PC-9 (cell line): ENCODE measurements around the gene NKAIN2. TPM values are rescaled to one million over a fixed set of nuclear protein-coding genes. Genes with fewer than 3 reads are reported as not detected.

Experiments used
- BruUV-seq: library from RNA; stranded (reverse); fragments of 400-500 nt; replicated peaks from 2 replicates; lab custom pipeline; 2021; lab: Mats Ljungman, UMichigan
- CTCF ChIA-PET: fragments of 300-600 bp; sonication (Branson Sonifier 250); formaldehyde crosslinking; loops from one replicate; lab custom pipeline; 2022; ENCODE audit warnings: antibody characterized with exemption; lab: Charles Lee
- POLR2A ChIA-PET: fragments of 300-600 bp; sonication (Branson Sonifier 250); formaldehyde crosslinking; loops from one replicate; lab custom pipeline; 2022; ENCODE audit warnings: antibody characterized with exemption; ENCODE audit not compliant: unreplicated experiment; lab: Charles Lee
- DNase-seq, 2 experiments: peaks; one replicate each; pipeline versions ENCODE4 v3.0.0 to v3.0.0-alpha.2; 2015 to 2022; ENCODE audit warnings: mixed read lengths in 1 of 2
- H2AFZ ChIP-seq: fragments of 200-600 bp; sonication (generic); 2 replicates; pipeline ENCODE4 v1.8.1; 2017; ENCODE audit warnings: antibody characterized with exemption
- H3F3A ChIP-seq: fragments of 200-600 bp; sonication (generic); 2 replicates; pipeline ENCODE4 v1.8.1; 2017; ENCODE audit warnings: antibody characterized with exemption, mild to moderate bottlenecking, low read depth; ENCODE audit not compliant: insufficient read depth
- H3K27ac ChIP-seq: fragments of 200-600 bp; sonication (generic); 2 replicates; pipeline ENCODE4 v1.6.1; 2016; ENCODE audit warnings: mixed run types
- H3K27me3 ChIP-seq: fragments of 200-600 bp; sonication (generic); 2 replicates; pipeline ENCODE4 v1.6.1; 2016; ENCODE audit warnings: low read depth, mixed run types; ENCODE audit not compliant: insufficient read depth
- H3K36me3 ChIP-seq: fragments of 200-600 bp; sonication (generic); 2 replicates; pipeline ENCODE4 v1.6.1; 2016; ENCODE audit warnings: low read depth, mixed run types
- H3K4me1 ChIP-seq: fragments of 200-600 bp; sonication (generic); replicated peaks from 2 replicates; pipeline ENCODE4 v1.6.1; 2016; ENCODE audit warnings: mixed run types; ENCODE audit not compliant: insufficient read depth
- H3K4me2 ChIP-seq: fragments of 200-600 bp; sonication (generic); 2 replicates; pipeline ENCODE4 v1.6.1; 2017; ENCODE audit warnings: mixed run types
- H3K4me3 ChIP-seq: fragments of 200-600 bp; sonication (generic); 2 replicates; pipeline ENCODE4 v1.6.1; 2016; ENCODE audit warnings: mixed run types
- H3K79me2 ChIP-seq: fragments of 200-600 bp; sonication (generic); 2 replicates; pipeline ENCODE4 v1.6.1; 2017; ENCODE audit warnings: low read depth, mixed run types
- H3K9me2 ChIP-seq: fragments of 200-600 bp; sonication (generic); 2 replicates; pipeline ENCODE4 v1.8.1; 2017; ENCODE audit warnings: mild to moderate bottlenecking; ENCODE audit not compliant: insufficient read depth
- H3K9me3 ChIP-seq: fragments of 200-600 bp; sonication (generic); 2 replicates; pipeline ENCODE4 v1.8.1; 2016; ENCODE audit warnings: low read depth; ENCODE audit not compliant: insufficient read depth
- H4K20me1 ChIP-seq: fragments of 200-600 bp; sonication (generic); 2 replicates; pipeline ENCODE4 v1.8.1; 2017; ENCODE audit not compliant: insufficient read depth
- EZH2 ChIP-seq: fragments of 200-600 bp; sonication (generic); IDR thresholded peaks from 2 replicates; pipeline ENCODE4 v1.8.0; 2017; ENCODE audit warnings: antibody characterized with exemption, low read depth
- intact Hi-C: fragments of 100-400 bp; cut with micrococcal nuclease; formaldehyde crosslinking; loops from one replicate; pipeline ENCODE4 v1.10.0; 2022; ENCODE audit not compliant: unreplicated experiment
- total RNA-seq: library from RNA; stranded (reverse); gene quantifications from 2 replicates; pipeline ENCODE4 v1.2.3, GENCODE V29; 2021
- TF ChIP-seq, protein P1 (sequence below): fragments of 200-600 bp; sonication (generic); conservative IDR thresholded peaks from 2 replicates; pipeline ENCODE4 v1.6.1; 2017; ENCODE audit warnings: mixed run types, antibody characterized with exemption, mild to moderate bottlenecking, moderate library complexity

NKAIN2 gene
- total RNA-seq, 1 experiment from 2014 or later = not detected

DNA sequence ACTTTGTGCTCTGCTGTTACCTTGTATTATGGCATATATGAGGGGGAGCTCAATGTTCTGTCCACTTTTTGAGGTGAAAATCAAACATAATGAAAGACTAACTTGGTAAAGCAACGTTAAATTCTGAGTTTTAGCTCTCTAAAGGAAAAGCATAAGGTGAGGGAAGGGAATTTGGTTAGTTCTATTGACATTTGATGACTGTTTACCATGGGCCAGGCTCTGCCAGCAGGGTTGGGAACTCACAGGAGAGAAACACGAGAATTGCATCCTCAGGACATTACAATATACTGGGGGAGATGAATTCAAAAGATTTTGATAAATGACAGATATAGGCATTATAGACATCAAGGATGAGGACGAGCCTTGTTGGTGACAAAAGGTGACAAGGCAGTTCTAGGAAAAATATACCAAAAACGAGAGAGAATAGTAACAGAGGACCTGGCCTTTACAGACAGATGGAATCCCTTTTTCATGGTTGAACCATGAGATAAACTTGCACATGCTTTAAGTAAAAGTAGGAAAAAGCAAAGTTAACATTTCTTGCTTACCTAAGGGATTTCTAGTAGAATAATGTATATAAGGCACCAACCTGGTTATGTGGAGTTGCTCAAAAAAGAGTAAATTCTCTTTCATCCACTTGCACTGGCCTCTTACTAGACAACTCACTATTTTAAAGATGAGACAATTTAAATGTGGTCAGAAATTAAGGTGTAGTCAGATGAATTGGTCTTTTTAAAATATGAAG lies 191.4 kb downstream of the NKAIN2 start:
- Histone ChIP-seq H3K36me3 (no peaks in the 10 kb centered on the region), H4K20me1 (no peaks in the 10 kb centered on the region), H3F3A (no peaks in the 10 kb centered on the region), H3K4me1 (no peaks in the 10 kb centered on the region), H3K79me2 (no peaks in the 10 kb centered on the region), H3K27ac (no peak overlapping the region), H3K4me2 (no peak overlapping the region), H3K9me3 (no peaks in the 10 kb centered on the region), H3K4me3 (no peak overlapping the region), H3K27me3 (no peaks in the 10 kb centered on the region), H3K9me2 (no peaks in the 10 kb centered on the region), H2AFZ (no peak overlapping the region)
- intact Hi-C loops = no loop called here
- ChIA-PET POLR2A (no interaction called here), CTCF (no interaction called here)
- no peak for TF ChIP-seq EZH2
- TF ChIP-seq, protein P1, sequence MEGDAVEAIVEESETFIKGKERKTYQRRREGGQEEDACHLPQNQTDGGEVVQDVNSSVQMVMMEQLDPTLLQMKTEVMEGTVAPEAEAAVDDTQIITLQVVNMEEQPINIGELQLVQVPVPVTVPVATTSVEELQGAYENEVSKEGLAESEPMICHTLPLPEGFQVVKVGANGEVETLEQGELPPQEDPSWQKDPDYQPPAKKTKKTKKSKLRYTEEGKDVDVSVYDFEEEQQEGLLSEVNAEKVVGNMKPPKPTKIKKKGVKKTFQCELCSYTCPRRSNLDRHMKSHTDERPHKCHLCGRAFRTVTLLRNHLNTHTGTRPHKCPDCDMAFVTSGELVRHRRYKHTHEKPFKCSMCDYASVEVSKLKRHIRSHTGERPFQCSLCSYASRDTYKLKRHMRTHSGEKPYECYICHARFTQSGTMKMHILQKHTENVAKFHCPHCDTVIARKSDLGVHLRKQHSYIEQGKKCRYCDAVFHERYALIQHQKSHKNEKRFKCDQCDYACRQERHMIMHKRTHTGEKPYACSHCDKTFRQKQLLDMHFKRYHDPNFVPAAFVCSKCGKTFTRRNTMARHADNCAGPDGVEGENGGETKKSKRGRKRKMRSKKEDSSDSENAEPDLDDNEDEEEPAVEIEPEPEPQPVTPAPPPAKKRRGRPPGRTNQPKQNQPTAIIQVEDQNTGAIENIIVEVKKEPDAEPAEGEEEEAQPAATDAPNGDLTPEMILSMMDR = no peak
- no peak for DNase-seq
- BruUV-seq = no TSS peak

DNA sequence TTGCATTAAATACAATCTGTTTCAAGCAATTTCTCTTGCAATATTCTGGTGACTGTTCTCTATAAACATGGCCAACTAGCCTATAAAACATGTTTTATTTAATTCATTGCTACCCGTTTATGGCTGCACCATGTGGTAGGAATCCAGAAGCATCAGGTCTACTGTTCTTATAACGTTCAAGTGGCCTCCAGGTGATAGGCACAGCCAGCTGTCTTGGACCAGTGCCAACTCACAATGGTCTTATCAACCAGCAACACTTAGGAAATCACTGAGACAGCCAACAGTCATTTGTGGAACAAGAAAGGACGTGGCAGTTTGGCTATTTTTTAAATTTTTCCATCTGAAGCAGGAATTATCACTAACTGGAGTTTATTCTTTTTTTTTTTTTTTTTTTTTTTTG lies 193.6 kb downstream of the NKAIN2 start:
- no peaks in the 10 kb centered on the region for H3K36me3 ChIP-seq
- intact Hi-C loops = no loop called here
- H3K79me2 ChIP-seq = no peaks in the 10 kb centered on the region
- no peak overlapping the region for H3K4me3 ChIP-seq
- no peaks in the 10 kb centered on the region for H3F3A ChIP-seq
- no peak overlapping the region for H2AFZ ChIP-seq
- ChIA-PET CTCF (no interaction called here), POLR2A (no interaction called here)
- no peaks in the 10 kb centered on the region for H3K9me3 ChIP-seq
- no peak for TF ChIP-seq EZH2
- TF ChIP-seq, protein P1 = no peak
- no peak overlapping the region for H3K27ac ChIP-seq
- H3K9me2 ChIP-seq = no peaks in the 10 kb centered on the region
- H3K27me3 ChIP-seq = no peaks in the 10 kb centered on the region
- no peak for DNase-seq
- H4K20me1 ChIP-seq = no peaks in the 10 kb centered on the region
- no TSS peak for BruUV-seq
- H3K4me1 ChIP-seq = no peaks in the 10 kb centered on the region
- no peak overlapping the region for H3K4me2 ChIP-seq

DNA sequence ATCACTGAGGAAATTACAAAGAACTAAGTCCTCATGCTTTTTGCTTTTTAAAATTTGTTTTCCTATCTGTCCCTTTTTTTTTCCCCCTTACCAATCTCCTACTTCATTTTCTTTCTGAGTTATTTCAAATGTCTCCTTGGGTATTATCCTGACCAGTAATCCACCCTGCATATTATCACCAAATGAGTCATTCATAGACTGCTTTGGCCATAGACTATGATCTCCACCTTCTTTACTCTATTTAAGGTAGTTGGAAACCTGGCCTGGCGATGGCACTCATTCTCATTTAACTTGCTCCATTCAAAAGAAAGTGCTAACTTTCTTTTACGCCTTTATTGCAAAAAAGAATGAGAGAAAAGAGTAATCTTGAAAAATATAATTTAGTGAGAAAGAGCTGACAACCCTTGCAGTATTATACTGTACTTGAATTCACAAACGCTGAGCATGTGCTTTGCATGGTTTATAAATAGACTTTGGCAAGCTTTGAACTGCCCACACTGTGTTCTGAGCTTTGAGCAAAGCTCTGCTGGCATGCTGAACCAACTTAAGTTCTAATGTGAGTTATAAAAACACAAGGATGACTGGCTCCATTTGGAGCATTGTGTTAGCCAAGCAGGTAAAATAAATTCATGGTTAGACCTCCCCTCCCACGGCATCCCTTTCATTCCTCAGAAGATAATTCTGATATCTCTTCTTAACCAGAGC lies 198.9 kb downstream of the NKAIN2 start:
- Histone ChIP-seq H4K20me1 (no peaks in the 10 kb centered on the region), H3K27ac (no peak overlapping the region), H3K36me3 (no peaks in the 10 kb centered on the region), H3K4me3 (no peak overlapping the region), H3K27me3 (no peaks in the 10 kb centered on the region), H3K4me1 (no peaks in the 10 kb centered on the region), H3K9me2 (no peaks in the 10 kb centered on the region), H3F3A (no peaks in the 10 kb centered on the region), H3K79me2 (no peaks in the 10 kb centered on the region), H3K9me3 (no peaks in the 10 kb centered on the region), H2AFZ (no peak overlapping the region), H3K4me2 (no peak overlapping the region)
- BruUV-seq = no TSS peak
- no peak for DNase-seq
- CTCF ChIA-PET = no interaction called here
- no peak for TF ChIP-seq EZH2
- TF ChIP-seq, protein P1 = no peak
- POLR2A ChIA-PET = no interaction called here
- intact Hi-C loops = no loop called here
